Measurements from ENCODE around the gene PALM2AKAP2.

- no peak for TF ChIP-seq CTCF (IDR thresholded peaks at IDR 0.05; ENCODE audit: insufficient read depth, low read length)
- no peak for TF ChIP-seq POLR2AphosphoS5 (IDR thresholded peaks at IDR 0.05; ENCODE audit: low read depth)
- TF ChIP-seq SPI1 (IDR thresholded peaks at IDR 0.05; ENCODE audit: borderline replicate concordance, low read depth): no peak
These were observed 19.8 kb downstream of the PALM2AKAP2 start for GRCh38 chr9:109799792-109800191.
